Measurements from ENCODE around the gene TNFRSF25.

TNFRSF25 gene

DNA sequence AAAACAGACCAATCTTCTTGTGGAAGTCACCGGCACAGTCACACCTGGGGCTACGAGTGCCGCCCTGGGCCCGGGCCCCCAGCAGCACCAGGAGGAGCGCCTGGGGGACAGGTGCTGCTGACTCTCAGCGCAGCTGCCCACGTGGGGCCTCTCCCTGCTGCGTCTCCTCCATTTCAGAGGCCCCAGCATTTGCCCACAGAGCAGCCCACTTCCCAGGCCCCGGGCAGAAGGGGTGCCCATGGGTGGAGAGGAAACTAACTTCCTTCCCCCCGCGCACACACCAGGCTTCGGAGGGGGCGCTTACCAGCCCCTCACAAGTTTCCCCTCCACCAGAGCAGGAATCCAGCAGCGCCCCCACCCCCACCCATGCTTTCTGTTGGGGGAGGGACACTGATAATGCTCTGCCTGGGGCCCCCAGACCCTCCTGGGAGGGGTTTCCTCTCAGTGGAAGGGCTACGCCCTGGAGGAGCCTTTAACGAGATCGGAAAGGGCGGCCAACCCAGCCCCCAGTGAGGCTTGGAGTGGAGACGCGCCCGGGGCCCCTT is 440 bp downstream of the TNFRSF25 start:
- H3K27me3 ChIP-seq (ENCODE audit: insufficient read depth, poor library complexity, severe bottlenecking): peaks cover 42% of the 10 kb centered on the region
- no peak overlapping the region for H3K4me3 ChIP-seq (replicated peaks; ENCODE audit: insufficient read depth, low read length)
- no peak for TF ChIP-seq POLR2AphosphoS5 (IDR thresholded peaks at IDR 0.05; ENCODE audit: low read depth)
- TF ChIP-seq, protein P1, sequence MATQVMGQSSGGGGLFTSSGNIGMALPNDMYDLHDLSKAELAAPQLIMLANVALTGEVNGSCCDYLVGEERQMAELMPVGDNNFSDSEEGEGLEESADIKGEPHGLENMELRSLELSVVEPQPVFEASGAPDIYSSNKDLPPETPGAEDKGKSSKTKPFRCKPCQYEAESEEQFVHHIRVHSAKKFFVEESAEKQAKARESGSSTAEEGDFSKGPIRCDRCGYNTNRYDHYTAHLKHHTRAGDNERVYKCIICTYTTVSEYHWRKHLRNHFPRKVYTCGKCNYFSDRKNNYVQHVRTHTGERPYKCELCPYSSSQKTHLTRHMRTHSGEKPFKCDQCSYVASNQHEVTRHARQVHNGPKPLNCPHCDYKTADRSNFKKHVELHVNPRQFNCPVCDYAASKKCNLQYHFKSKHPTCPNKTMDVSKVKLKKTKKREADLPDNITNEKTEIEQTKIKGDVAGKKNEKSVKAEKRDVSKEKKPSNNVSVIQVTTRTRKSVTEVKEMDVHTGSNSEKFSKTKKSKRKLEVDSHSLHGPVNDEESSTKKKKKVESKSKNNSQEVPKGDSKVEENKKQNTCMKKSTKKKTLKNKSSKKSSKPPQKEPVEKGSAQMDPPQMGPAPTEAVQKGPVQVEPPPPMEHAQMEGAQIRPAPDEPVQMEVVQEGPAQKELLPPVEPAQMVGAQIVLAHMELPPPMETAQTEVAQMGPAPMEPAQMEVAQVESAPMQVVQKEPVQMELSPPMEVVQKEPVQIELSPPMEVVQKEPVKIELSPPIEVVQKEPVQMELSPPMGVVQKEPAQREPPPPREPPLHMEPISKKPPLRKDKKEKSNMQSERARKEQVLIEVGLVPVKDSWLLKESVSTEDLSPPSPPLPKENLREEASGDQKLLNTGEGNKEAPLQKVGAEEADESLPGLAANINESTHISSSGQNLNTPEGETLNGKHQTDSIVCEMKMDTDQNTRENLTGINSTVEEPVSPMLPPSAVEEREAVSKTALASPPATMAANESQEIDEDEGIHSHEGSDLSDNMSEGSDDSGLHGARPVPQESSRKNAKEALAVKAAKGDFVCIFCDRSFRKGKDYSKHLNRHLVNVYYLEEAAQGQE (IDR thresholded peaks at IDR 0.05; ENCODE audit: insufficient replicate concordance, low read depth): no peak
- no peak for TF ChIP-seq GABPA (IDR thresholded peaks at IDR 0.05; ENCODE audit: low read depth)
- TF ChIP-seq, protein P2, sequence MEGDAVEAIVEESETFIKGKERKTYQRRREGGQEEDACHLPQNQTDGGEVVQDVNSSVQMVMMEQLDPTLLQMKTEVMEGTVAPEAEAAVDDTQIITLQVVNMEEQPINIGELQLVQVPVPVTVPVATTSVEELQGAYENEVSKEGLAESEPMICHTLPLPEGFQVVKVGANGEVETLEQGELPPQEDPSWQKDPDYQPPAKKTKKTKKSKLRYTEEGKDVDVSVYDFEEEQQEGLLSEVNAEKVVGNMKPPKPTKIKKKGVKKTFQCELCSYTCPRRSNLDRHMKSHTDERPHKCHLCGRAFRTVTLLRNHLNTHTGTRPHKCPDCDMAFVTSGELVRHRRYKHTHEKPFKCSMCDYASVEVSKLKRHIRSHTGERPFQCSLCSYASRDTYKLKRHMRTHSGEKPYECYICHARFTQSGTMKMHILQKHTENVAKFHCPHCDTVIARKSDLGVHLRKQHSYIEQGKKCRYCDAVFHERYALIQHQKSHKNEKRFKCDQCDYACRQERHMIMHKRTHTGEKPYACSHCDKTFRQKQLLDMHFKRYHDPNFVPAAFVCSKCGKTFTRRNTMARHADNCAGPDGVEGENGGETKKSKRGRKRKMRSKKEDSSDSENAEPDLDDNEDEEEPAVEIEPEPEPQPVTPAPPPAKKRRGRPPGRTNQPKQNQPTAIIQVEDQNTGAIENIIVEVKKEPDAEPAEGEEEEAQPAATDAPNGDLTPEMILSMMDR (IDR thresholded peaks at IDR 0.05; ENCODE audit: insufficient read depth, low read length): no peak
- TF ChIP-seq SPI1 (IDR thresholded peaks at IDR 0.05; ENCODE audit: borderline replicate concordance, low read depth): no peak
- DNase-seq (ENCODE audit: low read depth in 1 of 2, low spot score in 1 of 2): no peak
- H3K27ac ChIP-seq (replicated peaks): no peak overlapping the region

DNA sequence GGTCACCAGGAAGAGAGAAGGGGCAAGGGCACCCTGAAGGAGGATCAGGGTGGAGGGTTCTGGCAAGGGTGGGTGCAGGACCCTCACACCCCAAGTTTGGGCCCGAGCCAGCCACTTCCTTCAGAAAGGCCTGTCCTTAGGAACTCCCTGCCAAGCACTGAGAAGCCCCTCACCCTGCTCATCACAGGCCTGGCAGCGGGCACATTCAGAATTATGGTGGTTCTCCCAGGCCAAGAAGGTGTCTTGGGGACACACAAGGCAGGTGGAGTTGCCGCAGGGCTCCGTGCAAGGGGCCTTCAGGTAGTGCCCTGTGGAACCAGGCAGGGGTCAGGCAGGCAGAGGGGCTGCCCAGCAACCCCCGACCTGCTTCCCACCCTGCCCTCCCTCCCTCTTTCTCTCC is 1.1 kb downstream of the TNFRSF25 start:
- Histone ChIP-seq H3K27ac (replicated peaks) (no peak overlapping the region), H3K27me3 (ENCODE audit: insufficient read depth, poor library complexity, severe bottlenecking) (peaks cover 48% of the 10 kb centered on the region), H3K4me3 (replicated peaks; ENCODE audit: insufficient read depth, low read length) (no peak overlapping the region)
- DNase-seq (ENCODE audit: low read depth in 1 of 2, low spot score in 1 of 2): no peak
- TF ChIP-seq GABPA (IDR thresholded peaks at IDR 0.05; ENCODE audit: low read depth): no peak
- no peak for TF ChIP-seq POLR2AphosphoS5 (IDR thresholded peaks at IDR 0.05; ENCODE audit: low read depth)
- TF ChIP-seq, protein P1 (IDR thresholded peaks at IDR 0.05; ENCODE audit: insufficient replicate concordance, low read depth): no peak
- TF ChIP-seq, protein P2 (IDR thresholded peaks at IDR 0.05; ENCODE audit: insufficient read depth, low read length): no peak
- no peak for TF ChIP-seq SPI1 (IDR thresholded peaks at IDR 0.05; ENCODE audit: borderline replicate concordance, low read depth)

DNA sequence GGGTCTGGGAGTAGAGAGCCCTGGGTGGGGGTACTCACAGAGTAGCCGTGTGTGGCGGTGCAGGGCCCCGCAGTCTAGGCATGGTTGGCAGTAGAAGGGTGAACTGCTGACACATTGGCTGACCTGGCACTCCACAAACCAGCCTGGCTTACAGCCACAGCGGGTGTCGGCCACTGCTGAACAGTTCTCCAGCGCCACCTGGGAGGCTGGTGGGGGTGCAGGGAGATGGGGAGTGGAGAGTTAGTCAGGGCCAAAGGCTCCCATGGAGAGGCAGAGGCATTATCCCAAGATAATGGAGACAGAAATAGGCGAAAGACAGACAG is 1.5 kb downstream of the TNFRSF25 start:
- Histone ChIP-seq H3K27me3 (ENCODE audit: insufficient read depth, poor library complexity, severe bottlenecking) (peaks cover 52% of the 10 kb centered on the region), H3K4me3 (replicated peaks; ENCODE audit: insufficient read depth, low read length) (no peak overlapping the region), H3K27ac (replicated peaks) (no peak overlapping the region)
- TF ChIP-seq POLR2AphosphoS5 (IDR thresholded peaks at IDR 0.05; ENCODE audit: low read depth): no peak
- TF ChIP-seq, protein P1 (IDR thresholded peaks at IDR 0.05; ENCODE audit: insufficient replicate concordance, low read depth): no peak
- TF ChIP-seq GABPA (IDR thresholded peaks at IDR 0.05; ENCODE audit: low read depth): no peak
- no peak for TF ChIP-seq SPI1 (IDR thresholded peaks at IDR 0.05; ENCODE audit: borderline replicate concordance, low read depth)
- DNase-seq (ENCODE audit: low read depth in 1 of 2, low spot score in 1 of 2): no peak

Data from HL-60 (cell line).